SU-DHL-6 (cell line): ENCODE measurements around the gene IL7R.
"Not testable (repeated sequence)": the region's sequence is repeated elsewhere in the genome, so short reads cannot be mapped to it uniquely, and the experiment has no call there.

Experiments used
- H2AFZ ChIP-seq: fragments of 200-600 bp; sonication (generic); 2 replicates; pipeline ENCODE4 v1.6.1; 2014; ENCODE audit warnings: low read depth, mild to moderate bottlenecking, moderate library complexity, mixed read lengths, antibody characterized with exemption, low read length; ENCODE audit not compliant: severe bottlenecking
- H3F3A ChIP-seq: fragments of 200-600 bp; shearing (Covaris generic); 2 replicates; pipeline ENCODE4 v1.6.0; 2016; ENCODE audit warnings: antibody characterized with exemption, mild to moderate bottlenecking; ENCODE audit not compliant: insufficient read depth
- H3K27ac ChIP-seq: fragments of 200-600 bp; sonication (generic); 2 replicates; pipeline ENCODE4 v1.5.1; 2016; ENCODE audit warnings: low read depth, mild to moderate bottlenecking, low read length, moderate library complexity, mixed read lengths
- H3K27me3 ChIP-seq: fragments of 200-600 bp; sonication (generic), shearing (Covaris generic); 2 replicates; pipeline ENCODE4 v1.6.0; 2014; ENCODE audit warnings: mild to moderate bottlenecking, low read length
- H3K36me3 ChIP-seq: fragments of 200-600 bp; sonication (generic); 2 replicates; pipeline ENCODE4 v1.6.1; 2014; ENCODE audit warnings: mild to moderate bottlenecking, low read length, mixed read lengths
- H3K4me2 ChIP-seq: fragments of 300-600, 200-600 bp; shearing (Covaris generic), sonication (generic); 2 replicates; pipeline ENCODE4 v1.6.0; 2014; ENCODE audit warnings: low read length, low read depth, mild to moderate bottlenecking; ENCODE audit not compliant: poor library complexity, severe bottlenecking
- H3K4me3 ChIP-seq: fragments of 200-600 bp; sonication (generic); 2 replicates; pipeline ENCODE4 v1.5.1; 2014; ENCODE audit warnings: antibody characterized with exemption, low read length, mild to moderate bottlenecking, mixed read lengths; ENCODE audit not compliant: insufficient read depth, poor library complexity, severe bottlenecking
- H3K79me2 ChIP-seq: fragments of 200-600 bp; sonication (generic); 2 replicates; pipeline ENCODE4 v1.6.1; 2014; ENCODE audit warnings: mild to moderate bottlenecking, low read length, moderate library complexity; ENCODE audit not compliant: insufficient read depth
- H3K9ac ChIP-seq: fragments of 200-600 bp; sonication (generic); 2 replicates; pipeline ENCODE4 v1.7.0; 2014; ENCODE audit warnings: mild to moderate bottlenecking, low read length
- H3K9me2 ChIP-seq: fragments of 200-600 bp; sonication (generic); replicated peaks from 2 replicates; pipeline ENCODE4 v1.6.1; 2014; ENCODE audit warnings: low read length; ENCODE audit not compliant: insufficient read depth
- H3K9me3 ChIP-seq: fragments of 200-600 bp; sonication (generic); 2 replicates; pipeline ENCODE4 v1.6.1; 2014; ENCODE audit warnings: low read length, mixed read lengths; ENCODE audit not compliant: insufficient read depth
- H4K20me1 ChIP-seq: fragments of 200-600 bp; sonication (generic); 2 replicates; pipeline ENCODE4 v1.6.1; 2014; ENCODE audit warnings: low read depth, mild to moderate bottlenecking, antibody characterized with exemption, low read length, moderate library complexity, mixed read lengths
- CTCF ChIP-seq: fragments of 200-600 bp; sonication (generic); IDR thresholded peaks from one replicate; pipeline ENCODE4 v1.5.1; 2017; ENCODE audit warnings: antibody characterized with exemption, mild to moderate bottlenecking, low read length, moderate library complexity; ENCODE audit not compliant: insufficient read depth, poor library complexity, severe bottlenecking
- EZH2phosphoT487 ChIP-seq: fragments of 200-600 bp; sonication (generic), shearing (Covaris generic); conservative IDR thresholded peaks from 2 replicates; pipeline ENCODE4 v1.6.1; 2018; ENCODE audit warnings: mild to moderate bottlenecking, antibody characterized with exemption, low read length, moderate library complexity, mixed read lengths

The IL7R gene

DNA sequence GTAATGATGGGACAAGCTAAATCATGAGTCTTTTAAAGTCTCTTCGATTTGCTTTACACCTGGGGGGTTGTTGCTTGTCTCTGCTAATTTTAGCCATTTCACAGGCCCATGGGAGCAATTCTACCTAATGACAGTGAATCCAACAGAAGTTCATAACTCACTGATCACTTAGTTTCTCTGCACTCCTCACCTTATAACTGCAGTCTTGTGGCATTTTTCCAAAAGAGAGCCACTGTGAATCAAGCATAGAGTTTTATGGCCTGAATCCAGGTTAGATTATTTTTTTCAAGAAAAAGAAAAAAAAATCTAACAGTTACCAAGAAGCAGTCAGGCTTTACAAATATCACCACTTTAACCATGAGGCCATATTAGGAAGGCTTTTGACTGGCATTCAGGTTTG is 1.5 kb upstream of the IL7R start:
- no peaks in the 10 kb centered on the region for H4K20me1 ChIP-seq
- H3F3A ChIP-seq = no peaks in the 10 kb centered on the region
- no peaks in the 10 kb centered on the region for H3K27me3 ChIP-seq
- TF ChIP-seq CTCF (no peak), EZH2phosphoT487 (no peak)
- H2AFZ ChIP-seq = no peak overlapping the region
- no peak overlapping the region for H3K9ac ChIP-seq
- H3K9me2 ChIP-seq = no peaks in the 10 kb centered on the region
- H3K9me3 ChIP-seq = no peaks in the 10 kb centered on the region
- no peaks in the 10 kb centered on the region for H3K36me3 ChIP-seq
- H3K4me3 ChIP-seq = no peak overlapping the region
- H3K4me2 ChIP-seq = no peak overlapping the region
- H3K79me2 ChIP-seq = no peaks in the 10 kb centered on the region
- H3K27ac ChIP-seq = no peak overlapping the region

DNA sequence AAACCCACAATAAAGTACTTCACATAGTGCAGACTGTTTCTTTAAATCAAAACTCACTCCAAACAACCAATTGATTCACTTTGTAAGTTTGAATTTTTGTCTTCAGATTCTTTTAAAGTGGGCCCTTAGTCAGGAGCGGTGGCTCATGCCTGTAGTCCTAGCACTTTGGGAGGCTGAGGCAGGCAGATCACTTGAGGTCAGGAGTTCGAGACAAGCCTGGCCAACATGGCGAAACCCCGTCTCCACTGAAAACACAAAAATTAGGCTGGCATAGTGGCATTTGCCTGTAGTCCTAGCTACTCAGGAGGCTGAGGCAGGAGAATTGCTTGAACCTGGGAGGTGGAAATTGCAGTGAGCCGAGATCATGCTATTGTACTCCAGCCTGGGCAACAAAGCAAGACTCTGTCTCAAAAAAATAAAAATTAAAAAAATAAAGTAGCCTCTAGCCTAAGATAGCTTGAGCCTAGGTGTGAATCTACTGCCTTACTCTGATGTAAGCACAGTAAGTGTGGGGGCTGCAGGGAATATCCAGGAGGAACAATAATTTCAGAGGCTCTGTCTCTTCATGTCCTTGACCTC is 416 bp upstream of the IL7R start:
- H3K4me3 ChIP-seq, H3K4me2 ChIP-seq, H4K20me1 ChIP-seq, H3K27me3 ChIP-seq, H3K9me3 ChIP-seq, H3K9me2 ChIP-seq, H3K79me2 ChIP-seq, H3K27ac ChIP-seq, H3K36me3 ChIP-seq, H2AFZ ChIP-seq, H3K9ac ChIP-seq, H3F3A ChIP-seq: not testable (repeated sequence)

DNA sequence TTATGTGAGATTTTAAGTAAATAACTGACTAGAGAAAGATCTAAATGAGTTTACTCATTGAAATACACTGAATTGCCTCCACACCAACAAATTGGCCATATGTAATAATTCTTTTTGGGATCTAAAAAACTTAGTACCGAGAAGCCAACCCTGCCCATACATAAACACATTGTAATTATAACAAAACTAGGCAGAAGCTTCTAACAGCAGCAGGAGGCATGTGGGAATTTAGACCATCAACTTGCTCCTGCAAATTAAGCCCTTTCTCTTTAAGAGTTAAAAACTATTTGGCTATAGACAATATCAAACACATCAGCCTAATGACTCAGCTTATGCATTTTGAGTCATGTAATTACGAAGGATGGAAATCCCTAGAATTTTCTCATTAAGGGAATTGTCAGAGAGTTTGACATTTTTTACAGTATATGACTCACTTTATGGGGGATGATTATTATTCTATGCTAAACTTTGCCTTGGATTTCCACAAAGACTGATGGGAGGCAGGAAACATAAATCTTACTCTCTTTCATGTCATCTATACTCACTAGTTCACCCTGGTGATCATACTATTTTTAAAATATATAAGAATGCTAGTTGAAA is 1.0 kb downstream of the IL7R start:
- Histone ChIP-seq H3K36me3 (no peaks in the 10 kb centered on the region), H3K4me2 (no peak overlapping the region), H4K20me1 (no peaks in the 10 kb centered on the region), H3K9me2 (no peaks in the 10 kb centered on the region), H2AFZ (no peak overlapping the region), H3K27ac (no peak overlapping the region), H3K9me3 (no peaks in the 10 kb centered on the region), H3K27me3 (no peaks in the 10 kb centered on the region), H3K4me3 (no peak overlapping the region), H3K9ac (no peak overlapping the region), H3K79me2 (no peaks in the 10 kb centered on the region), H3F3A (no peaks in the 10 kb centered on the region)
- TF ChIP-seq CTCF (no peak), EZH2phosphoT487 (no peak)

- TF ChIP-seq CTCF = no peak
- TF ChIP-seq EZH2phosphoT487 = no peak
- no peaks in the 10 kb centered on the region for H3K27me3 ChIP-seq
- no peaks in the 10 kb centered on the region for H4K20me1 ChIP-seq
- H3K9me3 ChIP-seq = no peaks in the 10 kb centered on the region
- H3K79me2 ChIP-seq = no peaks in the 10 kb centered on the region
- no peaks in the 10 kb centered on the region for H3F3A ChIP-seq
- H3K4me3 ChIP-seq = no peak overlapping the region
- no peak overlapping the region for H3K9ac ChIP-seq
- no peak overlapping the region for H3K4me2 ChIP-seq
- no peaks in the 10 kb centered on the region for H3K9me2 ChIP-seq
- H3K36me3 ChIP-seq = no peaks in the 10 kb centered on the region
- H2AFZ ChIP-seq = no peak overlapping the region
- no peak overlapping the region for H3K27ac ChIP-seq
Observed at GRCh38 chr5:35859101-35859661, 2.5 kb downstream of the IL7R start.
